Keratinocyte (primary cell): Measurements from ENCODE around the gene PDE3A. TPM values are rescaled to one million over a fixed set of nuclear protein-coding genes. Genes with fewer than 3 reads are reported as not detected.

Experiments
- DNase-seq: peaks from one replicate; pipeline ENCODE4 v3.0.0-alpha.2; 2011; ENCODE audit warnings: low read depth, missing footprints, low spot score
- FAIRE-seq: peaks from 2 replicates; lab custom pipeline; 2011; peaks lifted over from hg19 to GRCh38; lab: Jason Lieb, UNC
- H2AFZ ChIP-seq: 2 replicates; pipeline ENCODE4 v1.6.0; 2012; ENCODE audit warnings: low read length, control low read depth, inconsistent platforms; ENCODE audit not compliant: control insufficient read depth
- H3K27ac ChIP-seq: 2 replicates; pipeline ENCODE4 v1.5.1; 2011; ENCODE audit warnings: low read length; ENCODE audit not compliant: control insufficient read depth, insufficient read depth
- H3K27me3 ChIP-seq: 3 replicates; pipeline ENCODE4 v1.6.0; 2011; ENCODE audit warnings: low read length; ENCODE audit not compliant: control insufficient read depth, insufficient read depth; ENCODE audit errors: extremely low read depth
- H3K36me3 ChIP-seq, 2 experiments: 2 replicates in 1 of 2; 3 replicates in 1 of 2; pipeline ENCODE4 v1.5.1; 2011; ENCODE audit warnings: low read length in 2 of 2, mild to moderate bottlenecking in 1 of 2; ENCODE audit not compliant: control insufficient read depth in 2 of 2, insufficient read depth in 2 of 2; ENCODE audit errors: extremely low read depth in 1 of 2
- H3K4me1 ChIP-seq: 3 replicates; pipeline ENCODE4 v1.5.1; 2011; ENCODE audit warnings: low read length; ENCODE audit not compliant: control insufficient read depth, insufficient read depth; ENCODE audit errors: extremely low read depth
- H3K4me2 ChIP-seq: 3 replicates; pipeline ENCODE4 v1.6.0; 2011; ENCODE audit warnings: low read depth, low read length; ENCODE audit not compliant: control insufficient read depth, insufficient read depth; ENCODE audit errors: extremely low read depth
- H3K4me3 ChIP-seq, 3 experiments: fragments of 200-600 bp in 1 of 3; sonication (generic) in 1 of 3; 2 replicates in 2 of 3; 3 replicates in 1 of 3; pipeline ENCODE4 v1.5.1; 2011 to 2016; ENCODE audit warnings: low read length in 3 of 3, mild to moderate bottlenecking in 3 of 3, control low read depth in 2 of 3, inconsistent platforms in 1 of 3, low read depth in 1 of 3, mixed read lengths in 1 of 3, mixed run types in 1 of 3, moderate library complexity in 1 of 3; ENCODE audit not compliant: control insufficient read depth in 2 of 3, insufficient read depth in 2 of 3; ENCODE audit errors: extremely low read depth in 1 of 3
- H3K79me2 ChIP-seq: 2 replicates; pipeline ENCODE4 v1.6.0; 2012; ENCODE audit warnings: low read length; ENCODE audit not compliant: control insufficient read depth, insufficient read depth
- H3K9ac ChIP-seq: 3 replicates; pipeline ENCODE4 v1.6.0; 2011; ENCODE audit warnings: low read length; ENCODE audit not compliant: control insufficient read depth, insufficient read depth; ENCODE audit errors: extremely low read depth
- H3K9me1 ChIP-seq: 3 replicates; pipeline ENCODE4 v1.6.0; 2011; ENCODE audit warnings: low read length; ENCODE audit not compliant: control insufficient read depth, insufficient read depth; ENCODE audit errors: extremely low read depth
- H3K9me3 ChIP-seq: 2 replicates; pipeline ENCODE4 v1.5.1; 2012; ENCODE audit warnings: low read depth, low read length; ENCODE audit not compliant: control insufficient read depth
- H4K20me1 ChIP-seq: 3 replicates; pipeline ENCODE4 v1.6.0; 2011; ENCODE audit warnings: low read length; ENCODE audit not compliant: control insufficient read depth, insufficient read depth; ENCODE audit errors: extremely low read depth
- CTCF ChIP-seq, 3 experiments: IDR thresholded peaks in 1 of 3; conservative IDR thresholded peaks in 1 of 3; optimal IDR thresholded peaks in 1 of 3; 2 replicates in 2 of 3; 3 replicates in 1 of 3; pipeline versions ENCODE3 to v1.5.1; 2011; ENCODE audit warnings: low read length in 3 of 3, mild to moderate bottlenecking in 3 of 3, moderate library complexity in 2 of 3, control low read depth in 1 of 3, inconsistent platforms in 1 of 3; ENCODE audit not compliant: insufficient read depth in 2 of 3; ENCODE audit errors: extremely low read depth in 1 of 3
- EZH2 ChIP-seq: IDR thresholded peaks from one replicate; pipeline ENCODE4 v1.6.1; 2012; ENCODE audit warnings: inconsistent platforms, mild to moderate bottlenecking, low read length, moderate library complexity
- dilution Hi-C: fragments of 300-500 bp; cut with MboI; formaldehyde crosslinking; loops from one replicate; pipeline ENCODE4 v1.7.0; 2020; ENCODE audit warnings: low sequenced_read_pairs; ENCODE audit not compliant: extremely low pct_ligation_motif_present
- polyA plus RNA-seq, 5 experiments: library from polyadenylated mRNA; depleted of rRNA in 3 of 5; stranded (reverse) in 3 of 5; stranded (forward) in 1 of 5; unstranded in 1 of 5; fragments of >200 nt; gene quantifications; 1 replicate in 1 of 5; 2 replicates in 3 of 5; 3 replicates in 1 of 5; pipeline versions ENCODE4 v1.2.1 to v1.2.3, GENCODE V29; 2011 to 2012; ENCODE audit warnings: missing spikeins in 2 of 5, low read depth in 1 of 5, low replicate concordance in 1 of 5

PDE3A gene
- polyA plus RNA-seq, 1 donor (not counting 4 experiments of a cell fraction or from before 2014, with no cell fraction given): 0.01 TPM

GRCh38 chr12:20696181-20696905 is 328.0 kb downstream of the PDE3A start:
- FAIRE-seq (no peak), DNase-seq (no peak)
- Histone ChIP-seq H3K9ac (no peak overlapping the region), H3K27ac (no peak overlapping the region), H4K20me1 (no peaks in the 10 kb centered on the region), H3K9me1 (no peaks in the 10 kb centered on the region), H3K36me3 (no peaks in the 10 kb centered on the region), H2AFZ (no peak overlapping the region), H3K4me2 (no peak overlapping the region), H3K4me1 (no peaks in the 10 kb centered on the region), H3K4me3 (no peak overlapping the region), H3K79me2 (no peaks in the 10 kb centered on the region), H3K27me3 (no peaks in the 10 kb centered on the region), H3K9me3 (no peaks in the 10 kb centered on the region)
- TF ChIP-seq EZH2 (no peak), CTCF (optimal IDR thresholded peaks at IDR 0.05 in 1 of 3, IDR thresholded peaks at IDR 0.05 in 1 of 3, conservative IDR thresholded peaks at IDR 0.05 in 1 of 3; ENCODE audit: extremely low read depth in 1 of 3, insufficient read depth in 2 of 3, low read length in 3 of 3) (no peak)
- dilution Hi-C loops: no loop called here

- DNase-seq (no peak), FAIRE-seq (no peak)
- dilution Hi-C loops: no loop called here
- no peak overlapping the region for H3K9ac ChIP-seq
- H3K27me3 ChIP-seq: no peaks in the 10 kb centered on the region
- no peak overlapping the region for H3K4me3 ChIP-seq
- H3K4me1 ChIP-seq: no peaks in the 10 kb centered on the region
- no peak for TF ChIP-seq CTCF (optimal IDR thresholded peaks at IDR 0.05 in 1 of 3, IDR thresholded peaks at IDR 0.05 in 1 of 3, conservative IDR thresholded peaks at IDR 0.05 in 1 of 3; ENCODE audit: extremely low read depth in 1 of 3, insufficient read depth in 2 of 3, low read length in 3 of 3)
- TF ChIP-seq EZH2: no peak
- no peaks in the 10 kb centered on the region for H3K79me2 ChIP-seq
- no peak overlapping the region for H3K27ac ChIP-seq
- no peak overlapping the region for H2AFZ ChIP-seq
- no peaks in the 10 kb centered on the region for H3K36me3 ChIP-seq
- no peaks in the 10 kb centered on the region for H3K9me1 ChIP-seq
- no peak overlapping the region for H3K4me2 ChIP-seq
- H4K20me1 ChIP-seq: no peaks in the 10 kb centered on the region
- H3K9me3 ChIP-seq: no peaks in the 10 kb centered on the region
Measured at GRCh38 chr12:20701106-20701505, 332.8 kb downstream of the PDE3A start.
